Astrocyte (in vitro differentiated cells and primary cell): ENCODE results near the gene FHIT. TPM values are rescaled to one million over a fixed set of nuclear protein-coding genes. Genes with fewer than 3 reads are reported as not detected.

Experiments
- DNase-seq: peaks from one replicate; pipeline ENCODE4 v3.0.0-alpha.2; 2010; ENCODE audit warnings: low read depth
- FAIRE-seq: peaks from 2 replicates; lab custom pipeline; 2011; peaks lifted over from hg19 to GRCh38; lab: Jason Lieb, UNC
- H2AFZ ChIP-seq: 2 replicates; pipeline ENCODE4 v1.6.0; 2012; ENCODE audit warnings: low read depth, low read length, inconsistent platforms
- H3K27ac ChIP-seq: 2 replicates; pipeline ENCODE4 v1.5.1; 2011; ENCODE audit warnings: low read depth, low read length, inconsistent platforms
- H3K27me3 ChIP-seq: 2 replicates; pipeline ENCODE4 v1.6.0; 2011; ENCODE audit warnings: low read length, inconsistent platforms; ENCODE audit not compliant: insufficient read depth
- H3K36me3 ChIP-seq: 2 replicates; pipeline ENCODE4 v1.5.1; 2011; ENCODE audit warnings: low read length, inconsistent platforms; ENCODE audit not compliant: insufficient read depth
- H3K4me1 ChIP-seq: 2 replicates; pipeline ENCODE4 v1.5.1; 2011; ENCODE audit warnings: low read length, inconsistent platforms; ENCODE audit not compliant: insufficient read depth
- H3K4me2 ChIP-seq: 2 replicates; pipeline ENCODE4 v1.6.0; 2012; ENCODE audit warnings: low read length, inconsistent platforms
- H3K4me3 ChIP-seq: 2 replicates; pipeline ENCODE4 v1.5.1; 2011; ENCODE audit warnings: low read depth, mild to moderate bottlenecking, low read length, inconsistent platforms; ENCODE audit not compliant: insufficient read depth
- H3K79me2 ChIP-seq: 2 replicates; pipeline ENCODE4 v1.6.0; 2012; ENCODE audit warnings: mild to moderate bottlenecking, low read length, inconsistent platforms; ENCODE audit not compliant: insufficient read depth
- H3K9ac ChIP-seq: 2 replicates; pipeline ENCODE4 v1.6.0; 2012; ENCODE audit warnings: mild to moderate bottlenecking, low read length, inconsistent platforms
- H3K9me3 ChIP-seq: 2 replicates; pipeline ENCODE4 v1.5.1; 2012; ENCODE audit warnings: low read depth, mild to moderate bottlenecking, low read length, inconsistent platforms; ENCODE audit not compliant: insufficient read depth
- H4K20me1 ChIP-seq: 2 replicates; pipeline ENCODE4 v1.6.0; 2012; ENCODE audit warnings: low read length, inconsistent platforms; ENCODE audit not compliant: insufficient read depth
- H3K27ac Mint-ChIP-seq: one replicate; pipeline ENCODE4 v1.8.0; 2021; ENCODE audit warnings: mild to moderate bottlenecking, mixed read lengths; ENCODE audit not compliant: unreplicated experiment
- H3K27me3 Mint-ChIP-seq: one replicate; pipeline ENCODE4 v1.8.0; 2021; ENCODE audit warnings: low read depth, mixed read lengths; ENCODE audit not compliant: unreplicated experiment
- H3K36me3 Mint-ChIP-seq: one replicate; pipeline ENCODE4 v1.8.0; 2021; ENCODE audit warnings: low read depth, mixed read lengths; ENCODE audit not compliant: unreplicated experiment
- H3K4me1 Mint-ChIP-seq: one replicate; pipeline ENCODE4 v1.8.0; 2021; ENCODE audit warnings: low read depth, mixed read lengths; ENCODE audit not compliant: unreplicated experiment
- H3K4me3 Mint-ChIP-seq: one replicate; pipeline ENCODE4 v1.8.0; 2021; ENCODE audit warnings: mild to moderate bottlenecking, moderate library complexity, mixed read lengths; ENCODE audit not compliant: unreplicated experiment
- H3K9me3 Mint-ChIP-seq: one replicate; pipeline ENCODE4 v1.8.0; 2021; ENCODE audit warnings: mild to moderate bottlenecking, mixed read lengths; ENCODE audit not compliant: unreplicated experiment
- EZH2 ChIP-seq: IDR thresholded peaks from 2 replicates; pipeline ENCODE4 v1.6.1; 2012; ENCODE audit warnings: mild to moderate bottlenecking, low read length, inconsistent platforms; ENCODE audit not compliant: insufficient read depth
- total RNA-seq: library from RNA; stranded (reverse); gene quantifications from 2 replicates; pipeline ENCODE4 v1.2.1, GENCODE V29; 2021
- TF ChIP-seq, protein P1 (sequence below): IDR thresholded peaks from 2 replicates; pipeline ENCODE4 v1.5.1; 2011; ENCODE audit warnings: low read depth, mild to moderate bottlenecking, inconsistent platforms, low read length, moderate library complexity; ENCODE audit not compliant: insufficient read depth

The FHIT gene
- total RNA-seq, 1 donor from 2014 or later: 6.7 TPM

- H3K79me2 ChIP-seq: no peaks in the 10 kb centered on the region
- H3K4me3 ChIP-seq: no peak overlapping the region
- H3K27ac ChIP-seq: no peak overlapping the region
- FAIRE-seq (no peak), DNase-seq (no peak)
- no peak overlapping the region for H3K9ac ChIP-seq
- peaks cover 4% of the 10 kb centered on the region for H3K4me1 Mint-ChIP-seq
- no peak overlapping the region for H3K27ac Mint-ChIP-seq
- H2AFZ ChIP-seq: no peak overlapping the region
- no peaks in the 10 kb centered on the region for H3K4me1 ChIP-seq
- no peaks in the 10 kb centered on the region for H3K36me3 ChIP-seq
- no peaks in the 10 kb centered on the region for H3K36me3 Mint-ChIP-seq
- H3K9me3 ChIP-seq: no peaks in the 10 kb centered on the region
- H4K20me1 ChIP-seq: no peaks in the 10 kb centered on the region
- H3K9me3 Mint-ChIP-seq: no peaks in the 10 kb centered on the region
- H3K27me3 ChIP-seq: no peaks in the 10 kb centered on the region
- no peak overlapping the region for H3K4me2 ChIP-seq
- TF ChIP-seq, protein P1, sequence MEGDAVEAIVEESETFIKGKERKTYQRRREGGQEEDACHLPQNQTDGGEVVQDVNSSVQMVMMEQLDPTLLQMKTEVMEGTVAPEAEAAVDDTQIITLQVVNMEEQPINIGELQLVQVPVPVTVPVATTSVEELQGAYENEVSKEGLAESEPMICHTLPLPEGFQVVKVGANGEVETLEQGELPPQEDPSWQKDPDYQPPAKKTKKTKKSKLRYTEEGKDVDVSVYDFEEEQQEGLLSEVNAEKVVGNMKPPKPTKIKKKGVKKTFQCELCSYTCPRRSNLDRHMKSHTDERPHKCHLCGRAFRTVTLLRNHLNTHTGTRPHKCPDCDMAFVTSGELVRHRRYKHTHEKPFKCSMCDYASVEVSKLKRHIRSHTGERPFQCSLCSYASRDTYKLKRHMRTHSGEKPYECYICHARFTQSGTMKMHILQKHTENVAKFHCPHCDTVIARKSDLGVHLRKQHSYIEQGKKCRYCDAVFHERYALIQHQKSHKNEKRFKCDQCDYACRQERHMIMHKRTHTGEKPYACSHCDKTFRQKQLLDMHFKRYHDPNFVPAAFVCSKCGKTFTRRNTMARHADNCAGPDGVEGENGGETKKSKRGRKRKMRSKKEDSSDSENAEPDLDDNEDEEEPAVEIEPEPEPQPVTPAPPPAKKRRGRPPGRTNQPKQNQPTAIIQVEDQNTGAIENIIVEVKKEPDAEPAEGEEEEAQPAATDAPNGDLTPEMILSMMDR: no peak
- TF ChIP-seq EZH2: no peak
- H3K27me3 Mint-ChIP-seq: no peaks in the 10 kb centered on the region
- no peak overlapping the region for H3K4me3 Mint-ChIP-seq
These were observed 1131.0 kb downstream of the FHIT start for GRCh38 chr3:60120245-60120644.

DNA sequence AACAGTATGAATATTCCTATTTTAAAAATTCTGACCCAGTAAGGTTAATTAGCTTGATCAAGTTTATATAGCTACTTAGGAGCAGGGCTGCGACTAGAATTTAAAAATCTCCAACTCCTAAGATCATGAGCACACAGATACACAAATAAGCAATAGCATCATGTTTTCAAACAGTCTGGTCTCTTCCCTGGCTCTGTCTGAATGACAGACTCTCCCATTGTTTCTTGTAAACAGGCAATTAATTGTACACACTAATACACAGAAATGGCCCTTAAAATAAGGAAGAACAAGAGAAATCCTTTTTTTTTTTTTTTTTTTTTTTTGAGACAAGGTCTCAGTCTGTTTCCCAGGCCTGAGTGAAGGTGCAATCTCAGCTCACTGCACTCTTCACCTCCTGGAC is 1137.1 kb downstream of the FHIT start:
- Histone ChIP-seq H3K4me1 (no peaks in the 10 kb centered on the region), H3K27ac (no peak overlapping the region), H3K9ac (no peak overlapping the region), H3K4me3 (no peak overlapping the region), H3K4me2 (no peak overlapping the region), H3K9me3 (no peaks in the 10 kb centered on the region), H2AFZ (no peak overlapping the region), H4K20me1 (no peaks in the 10 kb centered on the region), H3K27me3 (no peaks in the 10 kb centered on the region), H3K79me2 (no peaks in the 10 kb centered on the region), H3K36me3 (no peaks in the 10 kb centered on the region)
- H3K9me3 Mint-ChIP-seq: no peaks in the 10 kb centered on the region
- no peak for FAIRE-seq
- no peak overlapping the region for H3K4me3 Mint-ChIP-seq
- DNase-seq: no peak
- H3K36me3 Mint-ChIP-seq: no peaks in the 10 kb centered on the region
- TF ChIP-seq, protein P1: no peak
- TF ChIP-seq EZH2: no peak
- no peaks in the 10 kb centered on the region for H3K27me3 Mint-ChIP-seq
- no peak overlapping the region for H3K27ac Mint-ChIP-seq
- peaks cover 3% of the 10 kb centered on the region for H3K4me1 Mint-ChIP-seq

- H3K4me1 ChIP-seq: no peaks in the 10 kb centered on the region
- H4K20me1 ChIP-seq: no peaks in the 10 kb centered on the region
- H3K27me3 ChIP-seq: no peaks in the 10 kb centered on the region
- TF ChIP-seq, protein P1: no peak
- TF ChIP-seq EZH2: no peak
- no peaks in the 10 kb centered on the region for H3K4me1 Mint-ChIP-seq
- H3K36me3 ChIP-seq: no peaks in the 10 kb centered on the region
- H3K36me3 Mint-ChIP-seq: no peaks in the 10 kb centered on the region
- H3K27ac ChIP-seq: no peak overlapping the region
- FAIRE-seq (no peak), DNase-seq (no peak)
- H3K9ac ChIP-seq: no peak overlapping the region
- H3K27me3 Mint-ChIP-seq: no peaks in the 10 kb centered on the region
- H3K79me2 ChIP-seq: no peaks in the 10 kb centered on the region
- no peak overlapping the region for H2AFZ ChIP-seq
- H3K9me3 ChIP-seq: no peaks in the 10 kb centered on the region
- no peaks in the 10 kb centered on the region for H3K9me3 Mint-ChIP-seq
- H3K27ac Mint-ChIP-seq: no peak overlapping the region
- no peak overlapping the region for H3K4me3 Mint-ChIP-seq
- H3K4me3 ChIP-seq: no peak overlapping the region
- no peak overlapping the region for H3K4me2 ChIP-seq
These were observed 1144.0 kb downstream of the FHIT start for GRCh38 chr3:60107275-60107674.
